NCI-H2227 (cell line): Measurements from ENCODE around the gene TOGARAM1.
"Not testable (repeated sequence)": the region's sequence is repeated elsewhere in the genome, so short reads cannot be mapped to it uniquely, and the experiment has no call there.

Source experiments
- DNase-seq: peaks from one replicate; lab custom pipeline; 2025; ENCODE audit not compliant: unreplicated experiment; lab: John Stamatoyannopoulos, UW

Gene TOGARAM1

DNA sequence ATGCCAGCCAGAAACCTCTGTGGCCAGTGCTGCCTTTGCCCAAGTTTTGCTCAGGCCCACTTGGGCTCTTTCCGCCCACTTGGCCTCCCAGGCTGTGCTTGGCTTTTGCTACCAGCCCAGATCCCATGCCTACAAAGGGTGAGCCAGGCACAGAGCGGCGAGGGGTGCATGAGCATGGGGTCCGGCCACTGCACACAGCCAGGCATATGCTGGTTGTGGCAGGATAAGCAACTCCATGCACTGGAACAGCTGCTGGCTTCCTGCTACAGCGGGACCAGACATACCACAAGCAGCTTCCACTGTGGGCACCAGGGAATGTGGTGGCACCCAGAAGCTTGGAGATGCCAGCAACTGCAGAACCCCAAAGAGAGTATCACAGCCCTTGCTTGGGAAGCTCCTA is 76.3 kb downstream of the TOGARAM1 start:
- DNase-seq, result no peak

DNA sequence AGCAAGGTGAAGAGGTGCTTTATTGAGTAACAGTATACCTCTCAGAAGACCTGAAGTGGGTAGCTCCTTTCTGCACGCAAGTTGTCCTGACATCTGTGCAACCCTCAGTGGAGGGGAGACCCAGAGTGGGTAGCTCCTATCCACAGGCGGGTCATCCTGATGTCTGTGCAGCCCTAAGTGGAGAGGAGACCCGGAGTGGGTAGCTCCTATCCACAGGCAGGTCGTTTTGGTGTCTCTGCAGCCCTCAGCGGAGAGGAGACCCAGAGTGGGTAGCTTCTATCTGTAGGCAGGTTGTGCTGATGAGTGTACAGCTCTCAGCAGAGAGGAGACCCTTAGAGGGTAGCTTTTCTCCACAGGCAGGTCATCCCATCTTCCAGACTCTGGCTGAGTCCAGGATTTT is 76.9 kb downstream of the TOGARAM1 start:
- DNase-seq, result no peak

DNA sequence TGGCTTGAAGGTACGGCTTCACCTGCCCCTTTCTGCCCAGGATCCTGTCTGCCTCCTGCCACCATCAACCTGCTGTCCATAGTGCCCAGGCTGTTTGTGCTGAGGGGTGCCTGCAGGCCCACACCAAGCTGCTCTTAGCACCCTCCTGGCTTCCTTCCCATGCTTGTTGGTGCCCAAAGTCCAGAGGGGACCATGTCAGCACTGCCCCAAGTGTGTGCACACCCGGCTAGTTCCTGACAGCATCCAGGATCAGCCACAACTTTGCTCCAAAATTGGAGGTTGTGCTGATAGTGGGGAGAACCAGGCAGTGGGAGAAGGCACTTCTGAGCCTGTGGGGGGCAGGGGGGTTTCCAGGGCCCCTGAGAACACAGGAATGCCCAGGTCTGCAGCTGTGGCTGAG is 77.4 kb downstream of the TOGARAM1 start:
- no peak for DNase-seq

DNA sequence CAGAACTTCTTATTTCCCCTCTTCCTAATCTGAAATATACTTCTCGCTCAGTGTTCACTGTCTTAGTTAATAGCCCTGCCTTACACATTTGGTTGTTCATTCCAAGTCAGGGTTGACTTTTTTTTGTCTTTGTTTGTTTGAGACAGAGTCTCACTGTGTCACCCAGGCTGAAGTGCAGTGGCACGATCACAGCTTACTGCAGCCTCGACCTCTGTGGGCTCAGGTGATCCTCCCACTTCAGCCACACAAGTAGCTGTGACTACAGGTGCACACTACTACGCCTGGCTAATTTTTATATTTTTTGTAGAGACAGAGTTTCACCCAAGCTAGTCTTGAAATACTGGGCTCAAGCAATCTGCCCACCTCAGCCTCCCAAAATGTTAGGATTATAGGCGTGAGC is 79.7 kb downstream of the TOGARAM1 start:
- no peak for DNase-seq

DNA sequence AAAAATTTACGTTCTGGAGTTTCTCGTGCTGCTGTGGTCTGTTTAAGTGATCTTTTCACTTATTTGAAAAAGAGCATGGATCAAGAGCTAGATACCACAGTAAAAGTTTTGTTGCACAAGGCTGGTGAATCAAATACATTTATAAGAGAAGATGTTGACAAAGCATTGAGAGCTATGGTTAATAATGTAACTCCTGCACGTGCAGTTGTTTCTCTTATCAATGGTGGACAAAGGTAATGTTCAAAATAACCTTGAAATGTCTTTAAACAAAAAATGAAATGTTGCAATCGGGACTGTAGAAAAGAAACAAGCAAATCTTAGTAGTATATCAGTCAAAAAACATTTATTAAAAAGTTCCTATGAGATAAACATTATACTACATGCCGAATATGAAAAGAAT is 82.6 kb downstream of the TOGARAM1 start:
- no peak for DNase-seq

DNA sequence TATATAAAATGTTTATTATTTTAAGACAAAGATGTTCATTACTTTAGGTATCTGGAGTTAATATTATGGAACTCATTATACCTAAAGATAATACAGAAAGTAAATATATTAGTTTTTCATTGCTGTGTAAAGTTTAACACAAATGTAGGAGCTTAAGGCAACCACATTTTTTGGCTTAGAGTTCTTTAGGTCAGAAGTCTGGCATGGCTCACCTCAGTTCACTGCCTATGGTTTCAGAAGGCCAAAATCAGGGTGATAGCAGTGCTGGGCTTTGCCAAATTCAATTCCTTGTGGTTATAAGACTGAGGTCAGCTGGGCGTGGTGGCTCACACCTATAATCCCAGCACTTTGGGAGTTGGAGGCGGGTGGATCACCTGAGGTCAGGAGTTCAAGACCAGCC is 86.4 kb downstream of the TOGARAM1 start:
- DNase-seq, result no peak

DNA sequence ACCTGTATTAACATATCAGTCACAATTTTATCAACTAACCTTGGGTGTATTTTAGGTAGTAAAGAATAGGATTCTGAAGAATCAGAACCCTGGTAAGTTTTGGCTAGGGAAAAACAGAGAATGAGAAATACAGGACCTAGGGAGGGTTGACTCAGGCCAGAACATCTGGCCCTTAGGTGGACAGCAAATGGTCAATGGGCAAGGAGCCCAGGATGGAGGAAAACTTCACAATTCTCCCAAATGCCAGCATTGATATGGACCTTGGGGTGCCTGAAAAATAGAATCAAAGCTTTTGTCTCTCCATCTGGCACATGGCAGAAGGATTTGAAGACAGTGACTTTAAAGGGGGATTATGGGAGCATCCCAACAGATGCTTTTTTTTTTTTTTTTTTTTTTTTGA is 89.2 kb downstream of the TOGARAM1 start:
- no peak for DNase-seq

DNA sequence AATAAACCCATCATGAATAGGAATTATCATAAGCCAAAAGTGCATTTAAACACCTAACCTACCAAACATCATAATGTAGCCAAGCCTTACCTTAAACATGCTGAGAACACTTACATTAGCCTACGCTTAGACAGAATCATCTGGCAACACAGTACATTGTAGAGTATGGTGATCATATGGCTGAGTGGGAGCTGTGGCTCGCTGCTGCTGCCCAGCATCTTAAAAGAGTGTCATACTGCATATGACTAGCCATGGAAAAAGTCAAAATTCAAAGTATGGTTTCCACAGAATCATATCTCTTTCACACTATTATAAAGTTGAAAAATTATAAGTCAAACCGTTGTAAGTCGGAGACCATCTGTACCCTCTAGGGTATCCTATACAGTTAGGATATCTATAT is 89.9 kb downstream of the TOGARAM1 start:
- DNase-seq, result no peak

DNA sequence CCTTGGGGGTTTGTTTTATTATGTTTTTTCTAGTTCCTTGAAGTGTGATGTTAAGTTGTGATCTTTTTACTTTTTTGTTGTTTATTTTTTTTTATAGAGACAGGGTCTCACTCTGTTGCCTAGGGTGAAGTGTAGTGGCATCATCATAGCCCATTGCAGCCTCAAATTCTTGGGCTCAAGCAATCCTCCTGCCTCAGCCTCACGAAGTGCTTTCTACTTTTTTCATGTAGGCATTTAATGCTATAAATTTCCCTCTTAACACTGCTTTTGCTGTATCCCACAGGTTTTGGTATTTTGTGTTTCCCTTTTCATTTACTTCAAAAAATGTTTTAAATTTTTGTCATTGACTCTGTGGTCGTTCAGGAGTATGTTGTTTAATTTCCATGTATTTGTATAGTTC is 95.4 kb downstream of the TOGARAM1 start:
- no peak for DNase-seq

DNA sequence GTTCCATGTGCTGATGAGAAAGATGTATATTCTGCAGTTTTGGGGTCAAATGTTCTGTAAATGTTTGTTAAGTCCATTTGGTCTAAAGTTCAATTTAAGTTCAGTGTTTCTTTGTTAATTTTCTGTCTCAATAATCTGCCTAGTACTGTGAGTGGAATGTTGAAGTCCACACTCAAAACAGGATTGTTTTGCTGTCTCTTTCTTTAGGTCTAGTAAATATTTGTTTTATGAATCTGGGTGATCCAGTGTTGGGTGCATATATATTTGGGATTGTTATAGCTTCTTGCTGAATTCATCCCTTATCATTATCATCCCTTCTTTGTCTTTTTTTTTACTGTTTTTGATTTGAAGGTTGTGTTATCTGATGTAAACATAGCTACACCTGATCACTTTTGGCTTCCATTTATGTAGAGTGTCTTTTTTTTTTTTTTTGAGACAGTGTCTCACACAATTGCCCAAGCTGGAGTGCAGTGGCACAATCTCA is 95.9 kb downstream of the TOGARAM1 start:
- DNase-seq, result no peak

DNA sequence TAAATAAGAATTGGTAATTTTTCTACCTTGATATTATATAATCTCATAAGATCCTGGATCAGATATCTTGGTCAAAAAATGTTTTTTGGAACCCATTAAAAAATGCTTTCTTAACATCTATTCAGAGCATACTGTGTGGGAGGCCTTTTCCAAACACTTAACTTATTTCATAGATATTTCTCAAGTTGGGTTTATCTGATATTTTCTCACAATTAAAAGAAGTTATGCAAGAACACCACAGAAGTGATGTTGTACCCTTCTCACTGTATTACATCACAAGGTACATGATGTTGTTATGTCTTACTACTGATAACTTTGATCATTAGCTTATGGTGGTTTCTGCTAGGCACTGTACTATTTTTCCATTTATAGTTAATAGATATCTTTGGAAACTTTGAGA is 98.6 kb downstream of the TOGARAM1 start:
- DNase-seq, result no peak

DNA sequence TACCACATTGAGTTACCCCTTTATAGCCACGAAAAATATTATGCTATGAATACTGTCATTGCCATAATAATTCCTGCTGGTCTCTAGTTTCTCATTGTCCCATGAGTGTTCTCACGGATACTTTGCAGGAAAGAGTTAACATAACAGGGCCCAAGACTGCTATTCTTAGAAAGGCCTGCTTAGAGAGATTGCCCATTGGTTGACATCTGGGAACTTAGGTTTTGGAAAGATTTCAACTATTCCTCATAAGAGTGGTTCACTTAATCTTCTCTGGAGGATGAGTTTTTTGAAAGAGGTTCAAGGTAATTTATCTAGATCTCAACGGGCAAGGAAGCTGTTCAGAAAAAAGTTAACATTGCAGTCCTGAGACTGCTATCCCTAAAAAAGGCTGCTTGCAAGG is 103.5 kb downstream of the TOGARAM1 start:
- DNase-seq, result no peak

DNA sequence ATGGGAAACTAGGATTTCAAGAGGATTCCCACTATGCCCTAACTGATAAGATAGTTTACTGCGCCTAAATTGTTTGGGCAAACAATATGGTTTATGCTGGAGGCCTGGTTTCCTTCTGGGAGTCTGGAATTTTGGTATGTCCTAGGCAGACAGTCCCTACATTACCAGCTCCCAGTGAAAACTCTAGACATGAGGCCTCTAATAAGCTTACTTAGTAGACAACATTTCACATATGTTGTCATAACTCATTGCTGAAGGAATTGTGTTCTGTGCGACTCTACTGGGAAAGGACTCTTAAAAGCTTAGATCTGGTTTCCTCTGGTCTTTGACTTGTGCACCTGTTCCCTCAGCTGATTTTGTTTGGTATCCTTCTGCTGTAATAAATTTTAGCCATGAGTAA is 104.0 kb downstream of the TOGARAM1 start:
- no peak for DNase-seq

DNA sequence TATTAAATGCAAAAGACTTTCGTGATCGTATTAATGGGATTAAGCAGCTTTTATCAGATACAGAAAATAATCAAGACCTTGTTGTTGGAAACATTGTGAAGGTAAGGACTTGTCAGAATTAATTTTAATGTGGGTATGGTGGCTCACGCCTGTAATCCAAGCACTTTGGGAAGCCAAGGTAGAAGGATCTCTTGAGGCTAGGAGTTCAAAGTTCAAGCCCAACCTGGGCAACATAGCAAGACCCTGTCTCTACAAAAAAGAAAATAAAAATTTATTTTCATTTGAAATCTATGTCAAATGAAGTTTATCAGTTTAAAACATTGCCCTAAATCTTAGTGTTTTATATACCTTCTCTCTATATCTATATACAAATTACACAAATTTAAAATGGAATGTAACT is 104.7 kb downstream of the TOGARAM1 start:
- DNase-seq, result no peak

DNA sequence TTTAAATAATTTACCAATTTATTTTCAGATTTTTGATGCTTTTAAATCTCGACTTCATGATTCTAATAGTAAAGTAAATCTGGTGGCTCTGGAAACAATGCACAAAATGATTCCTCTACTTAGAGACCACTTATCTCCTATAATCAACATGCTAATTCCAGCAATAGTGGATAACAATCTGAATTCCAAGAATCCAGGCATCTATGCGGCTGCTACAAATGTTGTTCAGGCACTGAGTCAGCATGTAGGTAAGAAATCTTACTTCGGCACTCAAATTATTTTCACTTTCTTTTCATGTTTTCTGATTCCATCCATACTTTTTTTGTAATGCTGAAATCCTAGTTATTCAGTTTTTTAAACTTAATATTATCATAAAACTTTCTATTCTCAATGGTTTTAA is 106.4 kb downstream of the TOGARAM1 start:
- DNase-seq, result no peak

DNA sequence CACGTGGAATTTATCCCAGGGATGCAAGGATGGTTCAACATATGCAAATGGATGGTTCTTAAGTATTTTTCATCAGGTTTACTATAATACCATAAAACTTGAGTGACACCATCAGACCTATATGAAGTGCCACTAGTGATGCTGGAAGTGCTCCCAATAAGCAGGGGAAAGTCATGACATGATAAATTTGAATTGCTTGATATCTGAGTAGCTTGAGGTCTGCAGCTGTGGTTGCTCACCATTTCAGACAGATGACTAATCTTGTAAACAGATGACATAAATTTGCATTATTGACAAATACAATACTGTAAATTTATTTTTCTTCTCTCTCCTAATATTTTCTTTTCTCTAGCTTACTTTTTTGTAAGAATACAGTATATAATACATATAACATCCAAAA is 108.2 kb downstream of the TOGARAM1 start:
- no peak for DNase-seq

DNA sequence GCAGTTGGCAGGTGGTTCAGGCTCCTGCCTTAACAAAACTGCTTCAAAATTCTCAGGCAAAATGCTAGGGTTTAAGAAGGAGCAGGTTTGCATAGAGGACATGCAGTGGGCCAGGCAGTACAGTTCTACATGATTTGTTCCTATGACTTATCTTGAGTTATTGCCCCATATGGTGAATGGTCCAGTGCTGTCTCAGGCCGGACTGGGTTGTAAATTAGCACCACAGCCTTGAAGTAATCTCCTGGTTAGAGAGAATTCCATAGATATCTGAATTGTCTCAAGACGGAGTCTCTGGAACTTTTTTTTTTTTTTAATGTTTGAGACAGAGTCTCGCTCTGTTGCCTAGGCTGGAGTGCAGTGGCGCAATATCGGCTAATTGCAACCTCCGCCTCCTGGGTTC is 110.1 kb downstream of the TOGARAM1 start:
- DNase-seq, result no peak

DNA sequence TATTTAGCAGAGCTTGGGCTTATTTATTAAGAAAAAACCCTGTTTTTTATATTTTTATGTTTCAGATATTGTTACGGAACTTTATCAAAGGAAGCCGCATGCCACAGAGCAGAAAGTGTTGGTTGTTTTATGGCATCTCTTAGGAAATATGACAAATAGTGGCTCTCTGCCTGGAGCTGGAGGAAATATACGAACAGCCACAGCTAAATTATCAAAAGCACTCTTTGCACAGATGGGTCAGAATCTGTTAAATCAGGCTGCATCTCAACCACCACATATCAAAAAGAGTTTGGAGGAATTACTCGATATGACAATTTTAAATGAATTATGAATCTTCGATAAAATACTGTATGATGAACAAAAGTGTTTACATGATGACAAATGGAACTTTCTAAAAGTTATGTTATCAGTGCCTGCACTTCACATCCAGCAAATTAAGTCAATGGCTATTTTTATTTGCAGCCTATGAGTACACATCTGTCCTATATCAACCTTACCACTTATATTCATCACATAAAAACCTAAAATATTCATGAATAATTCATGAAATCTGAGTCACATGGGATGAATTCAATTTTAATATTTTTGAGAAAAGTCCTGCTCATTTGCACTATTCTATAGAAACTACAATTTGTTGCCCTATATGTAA is 111.4 kb downstream of the TOGARAM1 start:
- DNase-seq, result no peak

DNA sequence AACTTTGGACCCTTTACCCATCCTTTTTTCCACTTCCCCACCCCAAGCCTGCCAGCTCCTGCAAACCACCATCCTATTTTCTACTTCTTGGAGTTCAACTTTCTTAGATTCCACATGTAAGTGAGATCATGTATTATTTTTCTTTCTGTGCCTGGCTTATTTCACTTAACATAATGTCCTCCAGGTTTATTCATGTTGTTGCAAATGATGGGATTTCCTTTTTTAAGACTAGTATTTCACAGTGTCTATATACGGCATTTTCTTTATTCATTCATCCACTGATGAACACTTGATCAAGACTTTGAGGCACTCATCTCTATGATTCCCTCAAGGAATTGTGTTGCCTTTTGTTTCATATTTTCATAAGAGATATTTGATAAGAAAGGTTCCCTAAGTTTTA is 116.3 kb downstream of the TOGARAM1 start:
- DNase-seq, result no peak

DNA sequence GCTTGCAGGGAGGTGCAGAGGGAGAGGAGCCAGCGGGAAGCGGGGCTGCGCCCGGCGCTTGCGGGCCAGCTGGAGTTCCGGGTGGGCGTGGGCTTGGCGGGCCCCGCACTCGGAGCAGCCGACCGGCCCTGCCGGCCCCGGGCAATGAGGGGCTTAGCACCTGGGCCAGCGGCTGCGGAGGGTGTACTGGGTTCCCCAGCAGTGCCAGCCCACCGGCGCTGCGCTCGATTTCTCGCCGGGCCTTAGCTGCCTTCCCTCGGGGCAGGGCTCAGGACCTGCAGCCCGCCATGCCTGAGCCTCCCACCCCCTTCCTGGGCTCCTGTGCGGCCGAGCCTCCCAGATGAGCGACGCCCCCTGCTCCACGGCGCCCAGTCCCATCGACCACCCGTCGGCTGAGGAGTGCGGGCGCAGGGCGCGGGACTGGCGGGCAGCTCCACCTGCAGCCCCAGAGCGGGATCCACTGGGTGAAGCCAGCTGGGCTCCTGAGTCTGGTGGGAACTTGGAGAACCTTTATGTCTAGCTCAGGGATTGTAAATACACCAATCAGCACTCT is 118.5 kb downstream of the TOGARAM1 start:
- DNase-seq, result not testable (repeated sequence)

DNA sequence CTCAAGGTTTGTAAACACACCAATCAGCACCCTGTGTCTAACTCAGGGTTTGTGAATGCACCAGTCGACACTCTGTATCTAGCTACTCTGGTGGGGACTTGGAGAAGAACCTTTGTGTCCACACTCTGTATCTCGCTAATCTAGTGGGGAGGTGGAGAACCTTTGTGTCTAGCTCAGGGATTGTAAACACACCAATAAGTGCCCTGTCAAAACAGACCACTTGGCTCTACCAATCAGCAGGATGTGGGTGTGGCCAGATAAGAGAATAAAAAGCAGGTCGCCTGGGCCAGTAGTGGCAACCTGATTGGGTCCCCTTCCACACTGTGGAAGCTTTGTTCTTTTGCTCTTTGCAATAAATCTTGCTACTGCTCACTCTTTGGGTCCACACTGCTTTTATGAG is 119.1 kb downstream of the TOGARAM1 start:
- not testable (repeated sequence) for DNase-seq

DNA sequence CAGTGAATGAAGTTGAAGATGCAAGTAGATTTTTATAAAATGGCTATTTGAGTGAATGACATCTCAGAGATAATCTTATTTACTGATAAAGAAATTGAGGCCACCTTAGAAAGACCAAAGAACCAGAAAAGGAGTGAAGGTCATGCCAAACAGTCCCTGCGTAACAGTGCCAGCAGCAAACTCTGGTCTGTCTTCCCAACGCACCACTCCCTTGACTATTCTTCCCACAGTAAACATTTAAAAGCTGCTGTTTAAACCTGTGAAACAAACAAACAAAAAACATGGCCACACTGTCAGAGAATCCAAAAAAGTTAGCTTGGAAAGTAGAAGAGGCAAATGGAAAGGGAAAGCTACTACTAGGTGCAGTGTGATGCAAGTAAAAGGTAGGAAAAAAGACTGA is 120.4 kb downstream of the TOGARAM1 start:
- DNase-seq, result no peak

DNA sequence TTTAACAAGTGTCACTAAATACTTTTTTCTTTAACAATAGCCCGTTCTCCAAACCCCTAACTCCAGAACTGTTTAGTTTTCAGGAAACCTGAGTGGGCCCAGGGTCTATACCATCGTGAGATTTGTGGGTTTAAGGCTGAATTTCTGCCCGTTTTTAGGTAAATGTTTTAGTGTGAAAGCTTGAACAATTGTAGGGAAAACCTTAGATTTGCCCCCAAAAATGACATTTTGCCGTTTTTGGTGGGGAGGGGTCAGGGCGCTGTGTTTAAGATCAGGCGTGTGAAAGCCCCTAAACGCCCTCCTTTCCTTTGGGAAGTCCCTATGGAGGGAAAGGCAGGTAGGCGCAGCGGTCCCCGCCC is 121.6 kb downstream of the TOGARAM1 start:
- DNase-seq, result no peak
